ENCODE results near the gene UNG.

DNA sequence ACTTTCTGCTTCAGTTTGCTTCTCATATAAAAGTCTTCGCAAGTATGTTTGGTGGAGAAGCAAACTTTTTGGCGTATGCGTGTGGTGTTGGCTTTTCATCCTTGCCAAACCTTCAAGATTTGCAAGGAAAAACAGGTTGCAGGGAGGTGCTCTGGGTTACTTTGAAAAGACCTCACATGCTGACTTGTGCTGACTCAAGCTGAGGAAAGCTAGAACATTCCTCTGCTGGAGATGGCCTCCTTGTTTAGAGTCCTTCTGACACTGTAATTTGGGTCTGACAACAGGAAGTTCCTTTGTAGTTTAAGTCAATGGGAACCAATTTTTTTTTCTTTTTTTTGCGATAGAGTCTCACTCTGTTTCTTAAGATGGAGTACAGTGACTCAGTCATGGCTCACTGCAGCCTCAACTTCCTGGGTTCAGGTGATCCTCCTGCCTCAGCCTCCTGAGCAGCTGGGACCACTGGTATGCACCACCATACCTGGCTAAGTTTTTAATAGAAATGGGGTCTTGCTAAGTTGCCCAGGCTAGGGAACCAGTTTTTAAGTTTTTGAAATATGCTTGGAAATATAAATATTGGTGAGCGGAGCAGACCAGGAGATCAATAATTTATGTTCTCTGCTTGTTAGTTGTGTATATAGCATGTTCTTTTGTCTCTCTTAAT, 16.4 kb downstream of the UNG start:
- no peak for TF ChIP-seq BACH1 (IDR thresholded peaks at IDR 0.05; ENCODE audit: low read length)
- TF ChIP-seq RAD21 (IDR thresholded peaks at IDR 0.05 in 1 of 2, conservative IDR thresholded peaks at IDR 0.05 in 1 of 2; ENCODE audit: low read depth in 2 of 2, low read length in 2 of 2): no peak
- TF ChIP-seq CTCF (IDR thresholded peaks at IDR 0.05; ENCODE audit: control extremely low read depth in 1 of 3, insufficient read depth in 1 of 3, low read depth in 1 of 3, low read length in 3 of 3): no peak
- TF ChIP-seq SUZ12 (IDR thresholded peaks at IDR 0.05; ENCODE audit: low read length): no peak
- no peak for TF ChIP-seq GTF2F1 (IDR thresholded peaks at IDR 0.05; ENCODE audit: borderline replicate concordance, low read depth, low read length)
- TF ChIP-seq CEBPB (IDR thresholded peaks at IDR 0.05; ENCODE audit: low read depth, low read length): no peak
- TF ChIP-seq EP300 (IDR thresholded peaks at IDR 0.05; ENCODE audit: borderline replicate concordance in 1 of 2, low read depth in 2 of 2, low read length in 2 of 2): no peak
- TF ChIP-seq POLR2A (IDR thresholded peaks at IDR 0.05; ENCODE audit: control extremely low read depth in 1 of 2, low read depth in 2 of 2, low read length in 2 of 2): no peak
- no peak for TF ChIP-seq JUND (IDR thresholded peaks at IDR 0.05; ENCODE audit: low read length)
- TF ChIP-seq ASH2L (IDR thresholded peaks at IDR 0.05; ENCODE audit: low read length): no peak
- TF ChIP-seq KDM5A (IDR thresholded peaks at IDR 0.05; ENCODE audit: low read length): no peak
- no peak for TF ChIP-seq CREB1 (IDR thresholded peaks at IDR 0.05)
- TF ChIP-seq SP4 (IDR thresholded peaks at IDR 0.05; ENCODE audit: low read length): no peak
